EL (cell line): ENCODE data around the gene C1orf35.

Source experiments
- DNase-seq: peaks from one replicate; pipeline ENCODE4 v3.0.0-alpha.2; 2016

The C1orf35 gene

GRCh38 chr1:228109073-228109961 is 6.2 kb upstream of the C1orf35 start, which contains the start of gene MRPL55:
TSS of gene MRPL55 (minus strand) at chr1:228109299. CDS start at chr1:228108260, 1,039 bp downstream.
- peak; percentile 95 for DNase-seq

GRCh38 chr1:228108742-228109072 is 5.6 kb upstream of the C1orf35 start:
- DNase-seq, result no peak

- no peak for DNase-seq
These were observed 5.0 kb upstream of the C1orf35 start for GRCh38 chr1:228108055-228108690.

- no peak for DNase-seq
These were observed 4.5 kb upstream of the C1orf35 start for GRCh38 chr1:228107636-228108035.

DNA sequence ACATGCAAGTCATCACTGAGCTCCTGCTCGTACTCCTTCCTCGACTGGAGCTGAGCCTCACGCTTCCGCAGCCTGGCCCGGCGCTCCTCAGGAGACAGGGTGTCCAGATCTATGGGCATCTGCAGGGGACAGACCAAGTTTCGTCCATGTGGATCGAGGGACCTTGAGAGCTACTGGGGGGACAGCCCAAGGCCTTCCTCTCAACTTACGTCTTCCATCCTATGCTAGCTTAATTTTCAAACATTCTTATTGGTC is 3.6 kb upstream of the C1orf35 start:
- DNase-seq, result no peak

DNA sequence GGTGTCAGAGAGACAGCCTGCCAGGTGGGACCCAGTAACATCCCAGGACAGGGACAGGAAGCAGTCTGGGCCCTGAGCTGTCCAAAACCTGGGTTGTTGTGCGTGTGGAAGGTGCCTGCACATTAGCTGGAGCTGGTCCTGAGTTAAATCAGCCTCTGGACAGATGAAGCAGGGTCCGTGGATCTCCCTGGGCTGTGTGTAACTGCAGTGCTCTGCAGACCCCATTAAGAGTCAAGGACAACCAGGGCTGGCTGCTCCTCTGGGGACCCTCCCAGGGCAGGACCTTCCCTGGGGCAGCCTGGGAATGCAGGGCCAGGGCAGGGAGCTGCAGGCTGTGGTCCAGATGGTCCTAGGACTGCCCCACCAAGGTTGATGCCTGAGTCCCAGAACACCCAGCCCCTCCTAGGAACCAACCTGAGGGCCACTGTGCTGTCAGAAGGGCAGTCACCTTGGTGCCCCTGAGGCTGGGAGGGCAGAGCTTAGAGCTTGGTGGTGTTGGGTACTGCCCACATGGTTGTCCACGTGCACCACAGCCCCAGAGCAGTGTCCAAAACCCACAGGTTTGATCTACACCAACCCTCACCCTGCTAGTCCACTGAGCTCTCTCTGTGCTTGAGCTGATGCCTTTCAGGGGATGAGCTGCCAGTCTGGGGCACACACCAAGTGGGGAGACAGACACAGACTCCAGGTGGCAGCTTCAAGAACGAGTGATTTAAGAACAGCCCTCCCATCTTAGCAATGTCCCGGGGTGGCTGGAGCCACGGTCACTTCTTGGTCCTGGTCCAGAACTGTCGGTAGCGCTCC is 3.1 kb upstream of the C1orf35 start:
- DNase-seq, result no peak

DNA sequence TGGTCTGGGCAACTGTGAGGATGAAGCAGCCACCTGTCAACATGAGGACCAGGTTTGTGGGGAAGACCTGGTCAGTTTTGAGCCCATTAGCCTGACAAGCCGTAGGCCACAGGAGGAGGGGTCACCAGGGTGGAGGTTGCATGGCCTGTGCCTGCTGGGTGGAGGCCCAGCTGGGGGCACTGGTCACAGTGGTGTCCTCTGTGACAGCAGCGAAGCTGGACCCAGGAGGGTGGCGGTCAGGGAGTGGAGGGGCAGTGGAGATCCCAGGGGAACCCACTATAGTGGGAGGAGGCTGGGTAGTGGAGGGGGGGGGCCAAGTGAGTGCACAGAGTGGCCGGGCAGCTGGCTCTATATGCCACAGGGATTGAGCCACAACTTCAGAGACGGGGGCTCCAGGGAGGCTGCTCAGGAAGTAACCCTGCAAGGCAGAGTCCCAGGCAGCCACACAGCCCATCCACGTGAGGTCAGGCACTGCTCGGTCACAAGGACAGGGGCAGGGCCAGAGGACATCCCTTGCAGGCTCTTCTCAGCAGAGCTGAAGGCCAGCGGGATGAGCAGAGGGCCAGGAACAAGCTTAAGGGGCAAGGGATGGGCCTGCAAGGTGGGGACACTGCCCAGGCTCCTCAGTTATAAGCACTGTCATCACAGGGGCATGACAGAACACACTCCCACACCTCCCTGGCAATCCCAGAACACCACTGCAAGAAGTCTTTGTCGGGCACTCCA is 2.3 kb upstream of the C1orf35 start:
- no peak for DNase-seq

GRCh38 chr1:228104526-228105269 is 1.6 kb upstream of the C1orf35 start:
- DNase-seq, result no peak

- DNase-seq, result peak; percentile 54
These were observed 933 bp downstream of the C1orf35 start for GRCh38 chr1:228101994-228102790.

DNA sequence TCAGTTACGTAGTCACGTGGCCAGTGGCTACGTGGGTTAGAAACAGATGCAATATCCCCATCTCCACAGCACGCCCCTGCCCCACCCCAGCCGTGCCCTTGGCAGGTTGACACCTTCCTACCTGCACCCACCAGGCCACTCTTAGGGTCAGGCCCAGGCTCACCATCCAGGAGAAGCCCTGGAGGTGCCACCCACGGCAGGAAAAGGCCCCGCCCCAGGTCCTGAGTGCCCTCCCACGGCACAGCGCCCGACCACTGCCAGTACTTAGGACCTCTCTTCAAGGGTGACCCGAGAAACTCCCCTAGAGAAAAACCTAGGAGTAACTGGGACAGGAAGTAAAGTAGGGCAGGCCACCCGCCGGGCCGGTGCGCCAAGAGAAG is 1.5 kb downstream of the C1orf35 start:
- DNase-seq, result no peak

DNA sequence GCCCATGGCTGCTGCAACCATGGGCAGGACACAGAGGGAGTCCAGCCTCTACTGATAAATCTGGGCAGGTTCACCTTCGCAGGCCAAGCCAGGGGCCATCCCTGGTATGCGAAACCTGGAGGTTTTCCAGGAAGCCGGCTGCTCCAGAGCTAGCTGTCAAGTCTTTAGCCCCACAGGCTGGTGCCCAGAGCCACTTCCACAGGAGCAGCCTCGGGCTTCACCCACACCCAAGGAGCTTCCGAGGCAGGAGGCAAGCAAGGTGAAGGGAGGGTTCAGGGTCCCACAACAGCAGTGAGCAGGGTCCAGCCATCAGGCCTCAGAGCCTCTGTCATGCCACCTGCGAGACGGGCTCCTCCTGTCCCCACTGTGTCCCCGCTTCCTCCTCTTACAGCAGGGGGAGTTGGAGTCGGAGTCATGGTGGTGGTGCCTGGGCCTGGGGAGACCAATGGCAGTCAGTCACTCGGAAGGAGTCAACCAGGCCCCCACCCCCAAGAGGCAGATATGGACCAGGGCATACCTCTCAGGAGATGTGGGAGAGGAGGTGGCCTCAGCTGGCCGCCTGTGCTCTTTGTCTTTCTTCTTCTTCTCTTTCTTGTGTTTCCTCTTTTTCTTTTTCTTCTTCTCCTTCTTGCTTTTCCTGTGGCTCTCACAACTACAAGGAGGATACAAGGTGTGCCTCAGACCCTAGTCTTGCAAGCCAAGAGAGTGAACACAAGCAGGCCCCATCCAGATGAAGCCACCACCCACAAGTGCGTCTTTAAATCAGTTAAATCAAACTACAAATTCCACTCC is 2.1 kb downstream of the C1orf35 start:
- no peak for DNase-seq

DNA sequence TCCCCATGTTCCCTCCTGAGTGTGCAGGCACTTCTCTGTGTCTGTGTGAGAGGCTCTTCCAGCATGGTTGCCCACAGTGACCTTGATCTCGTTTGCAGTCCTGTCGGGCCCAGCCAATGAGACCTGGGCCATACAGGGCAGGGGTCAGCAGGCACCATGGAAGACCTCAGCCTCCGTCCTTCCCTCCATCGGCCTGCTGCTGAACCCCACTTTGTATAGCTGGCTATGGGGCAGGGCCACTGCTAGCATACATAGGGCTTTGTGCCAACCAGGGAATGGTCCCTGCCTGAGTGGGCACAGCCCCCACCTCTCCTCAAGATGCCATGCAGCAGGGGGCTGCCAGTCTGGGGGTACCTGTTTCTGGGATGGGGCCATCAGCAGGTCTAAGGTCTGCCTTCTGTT is 3.8 kb downstream of the C1orf35 start:
- DNase-seq, result no peak

DNA sequence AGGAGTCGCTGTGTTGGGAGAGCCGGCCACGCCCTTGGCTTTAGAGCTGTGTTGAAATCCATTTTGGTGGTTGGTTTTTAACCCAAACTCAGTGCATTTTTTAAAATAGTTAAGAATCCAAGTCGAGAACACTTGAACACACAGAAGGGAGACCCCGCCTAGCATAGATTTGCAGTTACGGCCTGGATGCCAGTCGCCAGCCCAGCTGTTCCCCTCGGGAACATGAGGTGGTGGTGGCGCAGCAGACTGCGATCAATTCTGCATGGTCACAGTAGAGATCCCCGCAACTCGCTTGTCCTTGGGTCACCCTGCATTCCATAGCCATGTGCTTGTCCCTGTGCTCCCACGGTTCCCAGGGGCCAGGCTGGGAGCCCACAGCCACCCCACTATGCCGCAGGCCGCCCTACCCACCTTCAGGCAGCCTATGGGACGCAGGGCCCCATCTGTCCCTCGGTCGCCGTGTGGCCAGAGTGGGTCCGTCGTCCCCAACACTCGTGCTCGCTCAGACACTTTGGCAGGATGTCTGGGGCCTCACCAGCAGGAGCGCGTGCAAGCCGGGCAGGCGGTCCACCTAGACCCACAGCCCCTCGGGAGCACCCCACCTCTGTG is 4.7 kb downstream of the C1orf35 start:
- no peak for DNase-seq

DNA sequence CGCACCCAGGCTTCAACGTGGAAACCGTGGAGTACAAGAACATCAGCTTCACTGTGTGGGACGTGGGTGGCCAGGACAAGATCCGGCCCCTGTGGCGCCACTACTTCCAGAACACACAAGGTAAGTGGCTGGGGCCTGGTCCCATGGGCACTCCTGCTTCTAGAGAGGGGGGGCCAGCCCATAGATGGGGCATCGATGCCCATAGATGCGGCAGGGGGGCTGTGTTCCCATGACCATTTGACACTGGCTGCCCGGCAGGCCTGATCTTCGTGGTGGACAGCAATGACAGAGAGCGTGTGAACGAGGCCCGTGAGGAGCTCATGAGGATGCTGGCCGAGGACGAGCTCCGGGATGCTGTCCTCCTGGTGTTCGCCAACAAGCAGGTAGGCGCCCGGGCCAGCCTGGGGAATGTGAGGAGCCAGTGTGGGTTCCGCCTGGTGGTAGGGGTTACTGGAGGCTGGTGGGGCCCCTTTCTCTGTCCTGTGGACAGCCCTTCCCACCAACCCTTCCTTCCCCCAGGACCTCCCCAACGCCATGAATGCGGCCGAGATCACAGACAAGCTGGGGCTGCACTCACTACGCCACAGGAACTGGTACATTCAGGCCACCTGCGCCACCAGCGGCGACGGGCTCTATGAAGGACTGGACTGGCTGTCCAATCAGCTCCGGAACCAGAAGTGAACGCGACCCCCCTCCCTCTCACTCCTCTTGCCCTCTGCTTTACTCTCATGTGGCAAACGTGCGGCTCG is 5.6 kb downstream of the C1orf35 start:
- DNase-seq, result no peak

GRCh38 chr1:228096416-228097332 is 6.5 kb downstream of the C1orf35 start:
- no peak for DNase-seq

- DNase-seq, result no peak
These were observed 7.2 kb downstream of the C1orf35 start for GRCh38 chr1:228095938-228096337.

- no peak for DNase-seq
These were observed 8.0 kb downstream of the C1orf35 start for GRCh38 chr1:228095161-228095560.

- DNase-seq, result no peak
These were observed 8.6 kb downstream of the C1orf35 start for GRCh38 chr1:228094432-228095016.
